NCI-H187 treated with DMSO at 0.1 percent for 48 hours (cell line): Measurements from ENCODE around the gene CTNND2.
"Not testable (repeated sequence)": the region's sequence is repeated elsewhere in the genome, so short reads cannot be mapped to it uniquely, and the experiment has no call there.

ENCODE experiments used
- DNase-seq: peaks from one replicate; lab custom pipeline; 2025; lab: John Stamatoyannopoulos, UW

CTNND2 gene

GRCh38 chr5:11076945-11077613 is 827.2 kb downstream of the CTNND2 start:
- no peak for DNase-seq

GRCh38 chr5:11075035-11075805 is 829.0 kb downstream of the CTNND2 start:
- DNase-seq, result no peak

GRCh38 chr5:11072568-11072967 is 831.7 kb downstream of the CTNND2 start:
- DNase-seq, result no peak

- DNase-seq, result no peak
These were observed 832.2 kb downstream of the CTNND2 start for GRCh38 chr5:11072076-11072475.

- no peak for DNase-seq
These were observed 835.2 kb downstream of the CTNND2 start for GRCh38 chr5:11069041-11069440.

GRCh38 chr5:11065723-11066122 is 838.5 kb downstream of the CTNND2 start:
- not testable (repeated sequence) for DNase-seq

- no peak for DNase-seq
These were observed 839.3 kb downstream of the CTNND2 start for GRCh38 chr5:11064763-11065450.

GRCh38 chr5:11062397-11062796 is 841.8 kb downstream of the CTNND2 start:
- no peak for DNase-seq

GRCh38 chr5:11056560-11056959 is 847.7 kb downstream of the CTNND2 start:
- DNase-seq, result no peak

GRCh38 chr5:11054014-11054413 is 850.2 kb downstream of the CTNND2 start:
- no peak for DNase-seq

- DNase-seq, result no peak
These were observed 851.4 kb downstream of the CTNND2 start for GRCh38 chr5:11052871-11053270.

- no peak for DNase-seq
These were observed 853.5 kb downstream of the CTNND2 start for GRCh38 chr5:11050596-11051304.

GRCh38 chr5:11048760-11049159 is 855.5 kb downstream of the CTNND2 start:
- DNase-seq, result no peak

GRCh38 chr5:11047625-11048024 is 856.6 kb downstream of the CTNND2 start:
- no peak for DNase-seq

- DNase-seq, result no peak
These were observed 857.2 kb downstream of the CTNND2 start for GRCh38 chr5:11047030-11047429.

GRCh38 chr5:11046160-11046559 is 858.1 kb downstream of the CTNND2 start:
- no peak for DNase-seq

- DNase-seq, result no peak
These were observed 858.8 kb downstream of the CTNND2 start for GRCh38 chr5:11045411-11045810.

GRCh38 chr5:11044581-11044980 is 859.7 kb downstream of the CTNND2 start:
- DNase-seq, result no peak

GRCh38 chr5:11043881-11044280 is 860.4 kb downstream of the CTNND2 start:
- no peak for DNase-seq

GRCh38 chr5:11040345-11040744 is 863.9 kb downstream of the CTNND2 start:
- DNase-seq, result no peak

- no peak for DNase-seq
These were observed 865.5 kb downstream of the CTNND2 start for GRCh38 chr5:11038772-11039171.

- DNase-seq, result no peak
These were observed 866.3 kb downstream of the CTNND2 start for GRCh38 chr5:11037941-11038340.
